H9 (cell line): Measurements from ENCODE around the gene PRSS57. TPM values are rescaled to one million over a fixed set of nuclear protein-coding genes. Genes with fewer than 3 reads are reported as not detected.
"Not testable (repeated sequence)": the region's sequence is repeated elsewhere in the genome, so short reads cannot be mapped to it uniquely, and the experiment has no call there.

Experiments
- DNase-seq: peaks from one replicate; pipeline ENCODE4 v3.0.0-alpha.2; 2017
- H2AFZ ChIP-seq: one replicate; pipeline ENCODE4 v1.6.1; 2013; ENCODE audit warnings: mild to moderate bottlenecking, low read length, control low read depth, moderate library complexity
- H2AK5ac ChIP-seq: 2 replicates; pipeline ENCODE4 v1.6.1; 2013; ENCODE audit warnings: low read length, control low read depth, mixed read lengths; ENCODE audit not compliant: insufficient read length
- H2BK120ac ChIP-seq: one replicate; pipeline ENCODE4 v1.6.1; 2013; ENCODE audit warnings: low read depth, mild to moderate bottlenecking, low read length, control low read depth, inconsistent platforms; ENCODE audit not compliant: poor library complexity, severe bottlenecking
- H2BK12ac ChIP-seq: 2 replicates; pipeline ENCODE4 v1.6.1; 2013; ENCODE audit warnings: low read length, control low read depth, mixed read lengths, low read depth; ENCODE audit not compliant: insufficient read length
- H2BK15ac ChIP-seq: 2 replicates; pipeline ENCODE4 v1.6.1; 2013; ENCODE audit warnings: low read depth, low read length, control low read depth
- H2BK20ac ChIP-seq: one replicate; pipeline ENCODE4 v1.6.1; 2013; ENCODE audit warnings: low read depth, mild to moderate bottlenecking, low read length, control low read depth, inconsistent platforms; ENCODE audit not compliant: poor library complexity, severe bottlenecking
- H2BK5ac ChIP-seq: 2 replicates; pipeline ENCODE4 v1.6.1; 2013; ENCODE audit warnings: low read length, control low read depth, mixed read lengths; ENCODE audit not compliant: insufficient read length
- H3K14ac ChIP-seq: 2 replicates; pipeline ENCODE4 v1.6.1; 2013; ENCODE audit warnings: low read length, control low read depth; ENCODE audit not compliant: insufficient read depth
- H3K18ac ChIP-seq: 2 replicates; pipeline ENCODE4 v1.6.1; 2013; ENCODE audit warnings: low read depth, mild to moderate bottlenecking, mixed read lengths, low read length, control low read depth; ENCODE audit not compliant: insufficient read length
- H3K23ac ChIP-seq: 2 replicates; pipeline ENCODE4 v1.6.1; 2013; ENCODE audit warnings: low read length, control low read depth, mixed read lengths, low read depth; ENCODE audit not compliant: insufficient read length
- H3K23me2 ChIP-seq: 2 replicates; pipeline ENCODE4 v1.6.1; 2013; ENCODE audit warnings: low read depth, mild to moderate bottlenecking, mixed read lengths, low read length, control low read depth; ENCODE audit not compliant: insufficient read length, poor library complexity, severe bottlenecking
- H3K27ac ChIP-seq: 2 replicates; pipeline ENCODE4 v1.5.1; 2013; ENCODE audit warnings: low read length, control low read depth, mixed read lengths, low read depth; ENCODE audit not compliant: insufficient read length
- H3K27me3 ChIP-seq: 2 replicates; pipeline ENCODE4 v1.6.1; 2013; ENCODE audit warnings: low read length, control low read depth, inconsistent platforms; ENCODE audit not compliant: insufficient read depth
- H3K4ac ChIP-seq: 2 replicates; pipeline ENCODE4 v1.6.1; 2013; ENCODE audit warnings: low read depth, mild to moderate bottlenecking, control low read depth, inconsistent platforms, low read length, moderate library complexity
- H3K4me1 ChIP-seq: 2 replicates; pipeline ENCODE4 v1.6.1; 2013; ENCODE audit warnings: low read length, control low read depth, inconsistent platforms; ENCODE audit not compliant: insufficient read depth
- H3K4me2 ChIP-seq: 2 replicates; pipeline ENCODE4 v1.6.1; 2013; ENCODE audit warnings: low read length, control low read depth, mixed read lengths; ENCODE audit not compliant: insufficient read length, insufficient read depth
- H3K56ac ChIP-seq: 2 replicates; pipeline ENCODE4 v1.6.1; 2013; ENCODE audit warnings: low read depth, mild to moderate bottlenecking, mixed read lengths, low read length, control low read depth; ENCODE audit not compliant: insufficient read length
- H3K79me1 ChIP-seq: 2 replicates; pipeline ENCODE4 v1.6.1; 2013; ENCODE audit warnings: low read depth, mild to moderate bottlenecking, moderate library complexity, low read length, control low read depth, inconsistent platforms; ENCODE audit not compliant: insufficient read depth, poor library complexity, severe bottlenecking
- H3K79me2 ChIP-seq: 2 replicates; pipeline ENCODE4 v1.6.1; 2013; ENCODE audit warnings: low read length, control low read depth, inconsistent platforms; ENCODE audit not compliant: insufficient read depth
- H3K9ac ChIP-seq: 2 replicates; pipeline ENCODE4 v1.6.1; 2013; ENCODE audit warnings: low read length, control low read depth, mixed read lengths; ENCODE audit not compliant: insufficient read length; ENCODE audit errors: extremely low read depth
- H3K9me3 ChIP-seq: one replicate; pipeline ENCODE4 v1.6.1; 2013; ENCODE audit warnings: low read depth, low read length, inconsistent platforms; ENCODE audit not compliant: control insufficient read depth
- H3T11ph ChIP-seq: one replicate; pipeline ENCODE4 v1.6.1; 2013; ENCODE audit warnings: mild to moderate bottlenecking, low read length, control low read depth, inconsistent platforms
- H4K20me1 ChIP-seq: one replicate; pipeline ENCODE4 v1.6.1; 2013; ENCODE audit not compliant: control insufficient read depth, insufficient read length, insufficient read depth
- H4K5ac ChIP-seq: 2 replicates; pipeline ENCODE4 v1.6.1; 2013; ENCODE audit warnings: low read depth, mild to moderate bottlenecking, mixed read lengths, low read length, control low read depth; ENCODE audit not compliant: insufficient read length
- H4K8ac ChIP-seq: replicated peaks from 2 replicates; pipeline ENCODE4 v1.6.1; 2013; ENCODE audit warnings: low read length, control low read depth, mixed read lengths, low read depth; ENCODE audit not compliant: insufficient read length
- H4K91ac ChIP-seq: 2 replicates; pipeline ENCODE4 v1.6.1; 2013; ENCODE audit warnings: low read depth, mild to moderate bottlenecking, moderate library complexity, mixed read lengths, low read length, control low read depth; ENCODE audit not compliant: insufficient read length
- H3K27ac Mint-ChIP-seq, 3 experiments: 2 replicates in 2 of 3; 3 replicates in 1 of 3; pipeline ENCODE4 v1.8.0; 2020 to 2021; ENCODE audit warnings: mixed read lengths in 3 of 3, mild to moderate bottlenecking in 1 of 3, moderate library complexity in 1 of 3
- H3K27me3 Mint-ChIP-seq: 2 replicates; pipeline ENCODE4 v1.8.0; 2021; ENCODE audit warnings: low read depth, mild to moderate bottlenecking, moderate library complexity, mixed read lengths
- H3K36me3 Mint-ChIP-seq, 3 experiments: 2 replicates in 2 of 3; 3 replicates in 1 of 3; pipeline ENCODE4 v1.8.0; 2020 to 2021; ENCODE audit warnings: low read depth in 3 of 3, mixed read lengths in 3 of 3; ENCODE audit not compliant: insufficient read depth in 1 of 3
- H3K4me1 Mint-ChIP-seq, 2 experiments: 2 replicates each; pipeline ENCODE4 v1.8.0; 2020; ENCODE audit warnings: mixed read lengths in 2 of 2
- H3K4me3 Mint-ChIP-seq, 2 experiments: 2 replicates in 1 of 2; 3 replicates in 1 of 2; pipeline ENCODE4 v1.8.0; 2020 to 2021; ENCODE audit warnings: mild to moderate bottlenecking in 2 of 2, mixed read lengths in 2 of 2, moderate library complexity in 1 of 2
- H3K9me3 Mint-ChIP-seq, 2 experiments: 2 replicates in 1 of 2; 3 replicates in 1 of 2; pipeline ENCODE4 v1.8.0; 2020; ENCODE audit warnings: mild to moderate bottlenecking in 2 of 2, mixed read lengths in 2 of 2, moderate library complexity in 1 of 2
- CTCF ChIP-seq: fragments of 200-600 bp; sonication (generic); conservative IDR thresholded peaks from 3 replicates; pipeline ENCODE4 v1.8.0; 2021; ENCODE audit warnings: antibody characterized with exemption, mild to moderate bottlenecking
- WGBS: extraction: QIAGEN DNeasy Blood & Tissue Kit; methylation state at CpG from one replicate; pipeline ENCODE4 v1.1.7; 2013; ENCODE audit warnings: missing lambda C conversion rate, low lambda C conversion rate, mixed read lengths; ENCODE audit not compliant: insufficient read length; ENCODE audit errors: extremely low coverage; 5-methylcytosine and 5-hydroxymethylcytosine counted together
- total RNA-seq: library from RNA; stranded (reverse); gene quantifications from 2 replicates; pipeline ENCODE4 v1.2.1, GENCODE V29; 2021

PRSS57 gene
- total RNA-seq, 1 experiment from 2014 or later: not detected

DNA sequence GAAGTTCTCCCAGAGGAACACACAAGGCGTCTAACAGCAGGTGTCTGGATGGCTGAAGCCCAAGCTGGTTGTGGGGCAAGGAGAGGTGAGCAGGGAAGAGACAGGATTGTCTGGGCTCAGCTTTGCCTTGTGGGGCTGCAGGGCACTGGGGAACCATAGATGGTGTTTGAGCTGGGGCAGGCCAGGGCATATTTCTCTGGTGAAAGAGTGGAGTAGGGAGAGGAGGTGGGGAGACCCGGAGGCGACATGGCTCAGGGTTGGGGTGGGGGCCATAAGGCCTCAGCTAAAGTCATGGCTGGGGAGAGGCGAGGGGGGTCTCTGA is 8.0 kb upstream of the PRSS57 start:
- no peak overlapping the region for H4K5ac ChIP-seq
- no CpG with 5 or more reads among the region's 4 CpGs for WGBS
- H2BK12ac ChIP-seq: no peak overlapping the region
- peak overlapping the region; percentile 66 to 73 for H3K4me3 Mint-ChIP-seq
- no peaks in the 10 kb centered on the region for H3K27me3 ChIP-seq
- TF ChIP-seq CTCF: no peak
- no peak overlapping the region for H2BK20ac ChIP-seq
- H3K27ac ChIP-seq: no peak overlapping the region
- H3K27ac Mint-ChIP-seq: peak overlapping the region; percentile 63 to 90 (median 80); a peak in 4 of 7 replicates
- H3K79me1 ChIP-seq: no peaks in the 10 kb centered on the region
- H3K9me3 ChIP-seq: no peaks in the 10 kb centered on the region
- DNase-seq: no peak
- no peak overlapping the region for H4K91ac ChIP-seq
- peaks cover 0 to 5% (median 3%) of the 10 kb centered on the region in 3 experiments; a peak in 3 of 7 replicates for H3K36me3 Mint-ChIP-seq
- no peaks in the 10 kb centered on the region for H4K20me1 ChIP-seq
- H3K79me2 ChIP-seq: no peaks in the 10 kb centered on the region
- H3K4ac ChIP-seq: no peak overlapping the region
- peak overlapping the region; percentile 28 for H3K18ac ChIP-seq
- H4K8ac ChIP-seq: no peak overlapping the region
- no peak overlapping the region for H2AFZ ChIP-seq
- no peaks in the 10 kb centered on the region for H3K23me2 ChIP-seq
- peaks cover 8 to 9% of the 10 kb centered on the region in 2 experiments for H3K9me3 Mint-ChIP-seq
- H2AK5ac ChIP-seq: no peak overlapping the region
- H3K4me2 ChIP-seq: no peak overlapping the region
- no peak overlapping the region for H2BK5ac ChIP-seq
- no peak overlapping the region for H3K14ac ChIP-seq
- H3K23ac ChIP-seq: no peak overlapping the region
- H3K56ac ChIP-seq: no peak overlapping the region
- no peak overlapping the region for H2BK15ac ChIP-seq
- no peak overlapping the region for H3K9ac ChIP-seq
- no peak overlapping the region for H3T11ph ChIP-seq
- no peaks in the 10 kb centered on the region; the same call in 1 of the 2 replicates for H3K4me1 ChIP-seq
- H3K4me1 Mint-ChIP-seq: peaks cover 3 to 7% of the 10 kb centered on the region in 2 experiments; a peak in 3 of 4 replicates
- no peak overlapping the region for H2BK120ac ChIP-seq
- peaks cover 19% of the 10 kb centered on the region for H3K27me3 Mint-ChIP-seq

- H2BK15ac ChIP-seq, H3K56ac ChIP-seq, H3K23me2 ChIP-seq, H3K9me3 Mint-ChIP-seq, H3K36me3 Mint-ChIP-seq, H3K27me3 ChIP-seq, H3K9me3 ChIP-seq, H2BK5ac ChIP-seq, H2BK20ac ChIP-seq, H4K20me1 ChIP-seq, H4K5ac ChIP-seq, H4K91ac ChIP-seq, H3T11ph ChIP-seq, H3K4me1 ChIP-seq, H2AFZ ChIP-seq, H2AK5ac ChIP-seq, H3K27ac ChIP-seq, H4K8ac ChIP-seq, H3K4ac ChIP-seq, H3K4me2 ChIP-seq, H3K79me2 ChIP-seq, H3K79me1 ChIP-seq, H3K4me1 Mint-ChIP-seq, H2BK120ac ChIP-seq, H2BK12ac ChIP-seq, DNase-seq, H3K14ac ChIP-seq, H3K23ac ChIP-seq, H3K9ac ChIP-seq, H3K18ac ChIP-seq, H3K27ac Mint-ChIP-seq: not testable (repeated sequence)
- H3K27me3 Mint-ChIP-seq: peaks cover 15% of the 10 kb centered on the region
- WGBS: no CpG with 5 or more reads among the region's 6 CpGs
- H3K4me3 Mint-ChIP-seq: peak overlapping the region; percentile 66 to 73
These were observed 7.6 kb upstream of the PRSS57 start for GRCh38 chr19:702847-703246.
